H9 (cell line): Measurements from ENCODE around the gene FBXL12. TPM values are rescaled to one million over a fixed set of nuclear protein-coding genes. Genes with fewer than 3 reads are reported as not detected.

ENCODE experiments used
- DNase-seq: peaks from one replicate; pipeline ENCODE4 v3.0.0-alpha.2; 2017
- H2AFZ ChIP-seq: one replicate; pipeline ENCODE4 v1.6.1; 2013; ENCODE audit warnings: mild to moderate bottlenecking, low read length, control low read depth, moderate library complexity
- H2AK5ac ChIP-seq: 2 replicates; pipeline ENCODE4 v1.6.1; 2013; ENCODE audit warnings: low read length, control low read depth, mixed read lengths; ENCODE audit not compliant: insufficient read length
- H2BK120ac ChIP-seq: one replicate; pipeline ENCODE4 v1.6.1; 2013; ENCODE audit warnings: low read depth, mild to moderate bottlenecking, low read length, control low read depth, inconsistent platforms; ENCODE audit not compliant: poor library complexity, severe bottlenecking
- H2BK12ac ChIP-seq: 2 replicates; pipeline ENCODE4 v1.6.1; 2013; ENCODE audit warnings: low read length, control low read depth, mixed read lengths, low read depth; ENCODE audit not compliant: insufficient read length
- H2BK15ac ChIP-seq: 2 replicates; pipeline ENCODE4 v1.6.1; 2013; ENCODE audit warnings: low read depth, low read length, control low read depth
- H2BK20ac ChIP-seq: one replicate; pipeline ENCODE4 v1.6.1; 2013; ENCODE audit warnings: low read depth, mild to moderate bottlenecking, low read length, control low read depth, inconsistent platforms; ENCODE audit not compliant: poor library complexity, severe bottlenecking
- H2BK5ac ChIP-seq: 2 replicates; pipeline ENCODE4 v1.6.1; 2013; ENCODE audit warnings: low read length, control low read depth, mixed read lengths; ENCODE audit not compliant: insufficient read length
- H3K14ac ChIP-seq: 2 replicates; pipeline ENCODE4 v1.6.1; 2013; ENCODE audit warnings: low read length, control low read depth; ENCODE audit not compliant: insufficient read depth
- H3K18ac ChIP-seq: 2 replicates; pipeline ENCODE4 v1.6.1; 2013; ENCODE audit warnings: low read depth, mild to moderate bottlenecking, mixed read lengths, low read length, control low read depth; ENCODE audit not compliant: insufficient read length
- H3K23ac ChIP-seq: 2 replicates; pipeline ENCODE4 v1.6.1; 2013; ENCODE audit warnings: low read length, control low read depth, mixed read lengths, low read depth; ENCODE audit not compliant: insufficient read length
- H3K23me2 ChIP-seq: 2 replicates; pipeline ENCODE4 v1.6.1; 2013; ENCODE audit warnings: low read depth, mild to moderate bottlenecking, mixed read lengths, low read length, control low read depth; ENCODE audit not compliant: insufficient read length, poor library complexity, severe bottlenecking
- H3K27ac ChIP-seq: 2 replicates; pipeline ENCODE4 v1.5.1; 2013; ENCODE audit warnings: low read length, control low read depth, mixed read lengths, low read depth; ENCODE audit not compliant: insufficient read length
- H3K27me3 ChIP-seq: 2 replicates; pipeline ENCODE4 v1.6.1; 2013; ENCODE audit warnings: low read length, control low read depth, inconsistent platforms; ENCODE audit not compliant: insufficient read depth
- H3K4ac ChIP-seq: 2 replicates; pipeline ENCODE4 v1.6.1; 2013; ENCODE audit warnings: low read depth, mild to moderate bottlenecking, control low read depth, inconsistent platforms, low read length, moderate library complexity
- H3K4me1 ChIP-seq: 2 replicates; pipeline ENCODE4 v1.6.1; 2013; ENCODE audit warnings: low read length, control low read depth, inconsistent platforms; ENCODE audit not compliant: insufficient read depth
- H3K4me2 ChIP-seq: 2 replicates; pipeline ENCODE4 v1.6.1; 2013; ENCODE audit warnings: low read length, control low read depth, mixed read lengths; ENCODE audit not compliant: insufficient read length, insufficient read depth
- H3K56ac ChIP-seq: 2 replicates; pipeline ENCODE4 v1.6.1; 2013; ENCODE audit warnings: low read depth, mild to moderate bottlenecking, mixed read lengths, low read length, control low read depth; ENCODE audit not compliant: insufficient read length
- H3K79me1 ChIP-seq: 2 replicates; pipeline ENCODE4 v1.6.1; 2013; ENCODE audit warnings: low read depth, mild to moderate bottlenecking, moderate library complexity, low read length, control low read depth, inconsistent platforms; ENCODE audit not compliant: insufficient read depth, poor library complexity, severe bottlenecking
- H3K79me2 ChIP-seq: 2 replicates; pipeline ENCODE4 v1.6.1; 2013; ENCODE audit warnings: low read length, control low read depth, inconsistent platforms; ENCODE audit not compliant: insufficient read depth
- H3K9ac ChIP-seq: 2 replicates; pipeline ENCODE4 v1.6.1; 2013; ENCODE audit warnings: low read length, control low read depth, mixed read lengths; ENCODE audit not compliant: insufficient read length; ENCODE audit errors: extremely low read depth
- H3K9me3 ChIP-seq: one replicate; pipeline ENCODE4 v1.6.1; 2013; ENCODE audit warnings: low read depth, low read length, inconsistent platforms; ENCODE audit not compliant: control insufficient read depth
- H3T11ph ChIP-seq: one replicate; pipeline ENCODE4 v1.6.1; 2013; ENCODE audit warnings: mild to moderate bottlenecking, low read length, control low read depth, inconsistent platforms
- H4K20me1 ChIP-seq: one replicate; pipeline ENCODE4 v1.6.1; 2013; ENCODE audit not compliant: control insufficient read depth, insufficient read length, insufficient read depth
- H4K5ac ChIP-seq: 2 replicates; pipeline ENCODE4 v1.6.1; 2013; ENCODE audit warnings: low read depth, mild to moderate bottlenecking, mixed read lengths, low read length, control low read depth; ENCODE audit not compliant: insufficient read length
- H4K8ac ChIP-seq: replicated peaks from 2 replicates; pipeline ENCODE4 v1.6.1; 2013; ENCODE audit warnings: low read length, control low read depth, mixed read lengths, low read depth; ENCODE audit not compliant: insufficient read length
- H4K91ac ChIP-seq: 2 replicates; pipeline ENCODE4 v1.6.1; 2013; ENCODE audit warnings: low read depth, mild to moderate bottlenecking, moderate library complexity, mixed read lengths, low read length, control low read depth; ENCODE audit not compliant: insufficient read length
- H3K27ac Mint-ChIP-seq, 3 experiments: 2 replicates in 2 of 3; 3 replicates in 1 of 3; pipeline ENCODE4 v1.8.0; 2020 to 2021; ENCODE audit warnings: mixed read lengths in 3 of 3, mild to moderate bottlenecking in 1 of 3, moderate library complexity in 1 of 3
- H3K27me3 Mint-ChIP-seq: 2 replicates; pipeline ENCODE4 v1.8.0; 2021; ENCODE audit warnings: low read depth, mild to moderate bottlenecking, moderate library complexity, mixed read lengths
- H3K36me3 Mint-ChIP-seq, 3 experiments: 2 replicates in 2 of 3; 3 replicates in 1 of 3; pipeline ENCODE4 v1.8.0; 2020 to 2021; ENCODE audit warnings: low read depth in 3 of 3, mixed read lengths in 3 of 3; ENCODE audit not compliant: insufficient read depth in 1 of 3
- H3K4me1 Mint-ChIP-seq, 2 experiments: 2 replicates each; pipeline ENCODE4 v1.8.0; 2020; ENCODE audit warnings: mixed read lengths in 2 of 2
- H3K4me3 Mint-ChIP-seq, 2 experiments: 2 replicates in 1 of 2; 3 replicates in 1 of 2; pipeline ENCODE4 v1.8.0; 2020 to 2021; ENCODE audit warnings: mild to moderate bottlenecking in 2 of 2, mixed read lengths in 2 of 2, moderate library complexity in 1 of 2
- H3K9me3 Mint-ChIP-seq, 2 experiments: 2 replicates in 1 of 2; 3 replicates in 1 of 2; pipeline ENCODE4 v1.8.0; 2020; ENCODE audit warnings: mild to moderate bottlenecking in 2 of 2, mixed read lengths in 2 of 2, moderate library complexity in 1 of 2
- CTCF ChIP-seq: fragments of 200-600 bp; sonication (generic); conservative IDR thresholded peaks from 3 replicates; pipeline ENCODE4 v1.8.0; 2021; ENCODE audit warnings: antibody characterized with exemption, mild to moderate bottlenecking
- WGBS: extraction: QIAGEN DNeasy Blood & Tissue Kit; methylation state at CpG from one replicate; pipeline ENCODE4 v1.1.7; 2013; ENCODE audit warnings: missing lambda C conversion rate, low lambda C conversion rate, mixed read lengths; ENCODE audit not compliant: insufficient read length; ENCODE audit errors: extremely low coverage; 5-methylcytosine and 5-hydroxymethylcytosine counted together
- total RNA-seq: library from RNA; stranded (reverse); gene quantifications from 2 replicates; pipeline ENCODE4 v1.2.1, GENCODE V29; 2021

FBXL12 gene
- total RNA-seq, 1 experiment from 2014 or later: 31.8 TPM

- H2AK5ac ChIP-seq: no peak overlapping the region
- Mint-ChIP-seq H3K27ac (no peak overlapping the region), H3K27me3 (no peaks in the 10 kb centered on the region), H3K36me3 (peaks cover 17 to 38% (median 33%) of the 10 kb centered on the region in 3 experiments; a peak in 6 of 7 replicates), H3K4me3 (no peak overlapping the region), H3K4me1 (peaks cover 8 to 21% of the 10 kb centered on the region in 2 experiments), H3K9me3 (no peaks in the 10 kb centered on the region)
- no CpG with 5 or more reads among the region's 1 CpG for WGBS
- H4K5ac ChIP-seq: no peak overlapping the region
- no peaks in the 10 kb centered on the region for H3K23me2 ChIP-seq
- no peak overlapping the region for H2BK12ac ChIP-seq
- no peak overlapping the region for H3K23ac ChIP-seq
- H4K8ac ChIP-seq: no peak overlapping the region
- no peak overlapping the region for H3K4ac ChIP-seq
- H2BK20ac ChIP-seq: no peak overlapping the region
- no peak overlapping the region for H2BK120ac ChIP-seq
- H4K91ac ChIP-seq: no peak overlapping the region
- H3K4me2 ChIP-seq: no peak overlapping the region
- no peak overlapping the region for H2BK5ac ChIP-seq
- H3K27me3 ChIP-seq: no peaks in the 10 kb centered on the region
- H3K9me3 ChIP-seq: no peaks in the 10 kb centered on the region
- no peak overlapping the region for H3K27ac ChIP-seq
- H2BK15ac ChIP-seq: no peak overlapping the region
- no peak for DNase-seq
- H3K79me2 ChIP-seq: no peaks in the 10 kb centered on the region
- no peaks in the 10 kb centered on the region for H3K79me1 ChIP-seq
- TF ChIP-seq CTCF: no peak
- no peak overlapping the region for H2AFZ ChIP-seq
- no peak overlapping the region for H3K9ac ChIP-seq
- no peak overlapping the region for H3T11ph ChIP-seq
- H3K18ac ChIP-seq: no peak overlapping the region
- H3K56ac ChIP-seq: no peak overlapping the region
- no peaks in the 10 kb centered on the region for H4K20me1 ChIP-seq
- H3K14ac ChIP-seq: no peak overlapping the region
- H3K4me1 ChIP-seq: no peaks in the 10 kb centered on the region
Measured at GRCh38 chr19:9861503-9861902, 42.6 kb upstream of the FBXL12 start.
